Hematopoietic multipotent progenitor cell (in vitro differentiated cells): ENCODE measurements around the gene NDRG2. TPM values are rescaled to one million over a fixed set of nuclear protein-coding genes. Genes with fewer than 3 reads are reported as not detected.

ENCODE experiments used
- DNase-seq, 3 donors: peaks; one replicate each; pipeline ENCODE4 v3.0.0-alpha.2; 2011 to 2015; ENCODE audit warnings: low read depth in 2 of 3, low spot score in 2 of 3
- total RNA-seq: library from RNA; depleted of rRNA; stranded (reverse); fragments of >200 nt; gene quantifications from one replicate; pipeline ENCODE4 v1.2.3, GENCODE V29; 2012

The NDRG2 gene
- total RNA-seq, 1 donor = 21.8 TPM

- DNase-seq = no peak
These were observed 46.2 kb downstream of the NDRG2 start for GRCh38 chr14:20978687-20979086.

DNA sequence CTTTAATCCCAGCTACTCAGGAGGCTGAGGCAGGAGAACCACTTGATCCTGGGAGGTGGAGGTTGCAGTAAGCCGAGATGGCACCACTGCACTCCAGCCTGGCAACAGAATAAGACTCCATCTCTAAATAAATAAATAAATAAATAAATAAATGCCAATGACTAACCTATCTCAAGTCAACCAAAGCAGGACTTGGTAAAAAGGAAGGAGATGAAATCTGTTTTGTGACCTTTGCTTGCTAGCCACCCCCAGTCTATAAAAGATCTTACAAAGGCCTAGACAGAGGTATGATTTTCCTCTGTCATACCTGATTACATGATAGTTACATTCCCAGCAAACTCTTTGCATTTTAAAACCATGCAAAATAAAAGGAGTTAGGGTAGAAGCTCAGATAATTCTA is 48.6 kb downstream of the NDRG2 start:
- DNase-seq = no peak

- DNase-seq = no peak
These were observed 51.4 kb downstream of the NDRG2 start for GRCh38 chr14:20973501-20973900.

DNA sequence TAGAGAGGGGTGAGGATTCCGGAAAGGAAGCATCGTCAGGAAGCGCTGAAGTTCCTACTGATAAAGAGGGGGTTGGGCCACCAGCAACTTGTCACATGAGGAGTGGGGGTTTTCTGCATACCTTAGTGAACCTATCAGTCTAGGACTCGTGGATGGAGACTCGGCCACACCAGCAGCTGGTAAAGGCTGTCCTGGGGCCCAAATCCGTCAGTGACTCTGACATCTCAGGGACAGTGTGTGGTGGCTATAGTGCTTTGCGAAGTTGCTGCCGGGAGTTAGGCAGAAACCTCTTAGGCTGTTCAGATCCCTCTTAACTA is 53.2 kb downstream of the NDRG2 start:
- DNase-seq = no peak

DNA sequence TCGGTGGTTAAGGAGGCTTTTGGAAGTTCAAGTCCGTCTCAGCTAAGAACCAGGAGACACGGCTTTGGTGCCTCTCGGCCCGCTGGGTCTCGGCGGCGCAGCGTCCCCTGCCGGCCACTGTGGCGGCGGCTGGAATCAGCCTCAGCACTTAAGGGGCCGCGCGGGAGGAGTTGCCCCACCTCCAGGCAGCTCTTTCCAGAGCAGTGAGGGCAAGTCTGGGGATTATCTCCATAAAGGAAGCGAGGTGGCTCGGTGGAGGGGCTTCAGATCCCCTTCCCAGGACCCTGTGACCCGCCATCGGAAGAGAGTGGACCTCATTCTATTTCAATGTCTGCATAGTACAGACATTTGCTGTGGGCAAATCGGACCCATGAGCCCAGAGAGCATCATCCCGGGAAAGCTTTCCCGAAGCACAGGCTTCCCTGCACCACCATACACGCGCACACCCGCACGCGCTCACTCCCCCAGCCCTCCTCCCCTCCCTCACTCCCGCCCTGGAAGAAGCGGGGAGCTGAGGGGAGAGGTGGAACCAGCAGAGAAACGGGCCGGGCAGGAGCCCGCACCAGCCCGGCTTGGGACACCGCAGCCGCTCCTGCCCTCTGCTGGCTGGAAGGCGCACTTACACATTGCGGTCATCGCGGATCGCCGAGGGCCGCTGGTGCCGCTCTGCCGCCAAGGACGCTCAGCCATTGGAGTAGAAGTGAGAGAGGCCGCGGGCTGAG is 53.7 kb downstream of the NDRG2 start:
- peak; percentile 61 to 85 (median 82) for DNase-seq

DNA sequence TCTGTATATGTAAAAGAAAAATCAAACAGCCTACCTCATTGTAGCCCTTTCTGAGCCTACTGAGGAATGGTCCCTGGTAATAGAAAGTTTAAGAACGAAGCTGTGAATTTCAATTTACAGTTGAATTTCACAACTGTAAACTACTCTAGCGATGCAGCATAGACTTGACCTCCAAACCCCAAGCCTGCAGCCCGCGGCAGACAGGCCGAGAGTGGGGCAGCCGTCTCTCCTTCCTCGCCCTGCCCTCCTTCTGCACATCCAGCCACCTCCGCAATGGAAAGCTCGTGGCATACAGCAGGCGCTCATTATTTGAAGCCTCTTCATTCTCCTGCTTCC is 54.2 kb downstream of the NDRG2 start:
- DNase-seq = no peak

GRCh38 chr14:20969336-20969735 is 55.5 kb downstream of the NDRG2 start:
- DNase-seq = no peak

Other genes starting within 250 kb of the NDRG2 start
- 3.8 TPM for gene RNASE6, start 243.8 kb downstream of the NDRG2 start, total RNA-seq
- gene RNASE1, start 222.2 kb downstream of the NDRG2 start, total RNA-seq = 1.3 TPM
- gene RNASE3, start 133.7 kb downstream of the NDRG2 start, total RNA-seq = 3.0 TPM
- gene RNASE2, start 69.6 kb downstream of the NDRG2 start, total RNA-seq = 11.6 TPM
- 58.4 TPM for gene METTL17, start 35.1 kb downstream of the NDRG2 start, total RNA-seq
- gene SLC39A2, start 25.8 kb downstream of the NDRG2 start, total RNA-seq = not detected
- gene TPPP2, start 5.2 kb upstream of the NDRG2 start, total RNA-seq = not detected
- not detected for gene RNASE13, start 9.7 kb upstream of the NDRG2 start, total RNA-seq
- gene RNASE7, start 17.3 kb upstream of the NDRG2 start, total RNA-seq = not detected
- gene RNASE8, start 32.8 kb upstream of the NDRG2 start, total RNA-seq = not detected
- 35.5 TPM for gene ARHGEF40, start 45.2 kb upstream of the NDRG2 start, total RNA-seq
- gene ZNF219, start 73.6 kb upstream of the NDRG2 start, total RNA-seq = 31.2 TPM
- not detected for gene TMEM253, start 76.0 kb upstream of the NDRG2 start, total RNA-seq
- gene OR5AU1, start 131.0 kb upstream of the NDRG2 start, total RNA-seq = under 0.01 TPM
- gene HNRNPC, start 244.4 kb upstream of the NDRG2 start, total RNA-seq = 273 TPM